22Rv1 (cell line): ENCODE measurements around the gene FBXL19.

Experiments used
- CTCF ChIP-seq: fragments of 450-650 bp; IDR thresholded peaks from 2 replicates; pipeline ENCODE4 v1.5.1; 2017; ENCODE audit warnings: mild to moderate bottlenecking
- ZFX ChIP-seq: fragments of 450-650 bp; IDR thresholded peaks from 2 replicates; pipeline ENCODE4 v1.6.1; 2017; ENCODE audit warnings: antibody characterized with exemption, borderline replicate concordance

GRCh38 chr16:30964574-30965226 lies 41.3 kb downstream of the FBXL19 start:
- TF ChIP-seq CTCF, result no peak
- no peak for TF ChIP-seq ZFX
